ENCODE measurements around the gene PLGRKT. TPM values are rescaled to one million over a fixed set of nuclear protein-coding genes. Genes with fewer than 3 reads are reported as not detected.
"Not testable (repeated sequence)": the region's sequence is repeated elsewhere in the genome, so short reads cannot be mapped to it uniquely, and the experiment has no call there.

The PLGRKT gene
- total RNA-seq, 1 donor from 2014 or later: 22.9 TPM

- no peaks in the 10 kb centered on the region for H3K36me3 ChIP-seq (ENCODE audit: control insufficient read depth, insufficient read depth, low read length)
- TF ChIP-seq CTCF (IDR thresholded peaks at IDR 0.05; ENCODE audit: insufficient read depth, low read length, severe bottlenecking): no peak
- no peak overlapping the region for H3K4me3 ChIP-seq (ENCODE audit: low read depth, low read length)
- no peaks in the 10 kb centered on the region for H3K27me3 ChIP-seq (ENCODE audit: control insufficient read depth, insufficient read depth, low read length)
- FAIRE-seq (no peak), DNase-seq (ENCODE audit: low read depth) (no peak)
Measured at GRCh38 chr9:5445886-5446285, 8.2 kb upstream of the PLGRKT start.

GRCh38 chr9:5445096-5445495 lies 7.4 kb upstream of the PLGRKT start:
- FAIRE-seq; H3K36me3 ChIP-seq (ENCODE audit: control insufficient read depth, insufficient read depth, low read length); H3K27me3 ChIP-seq (ENCODE audit: control insufficient read depth, insufficient read depth, low read length); DNase-seq (ENCODE audit: low read depth); H3K4me3 ChIP-seq (ENCODE audit: low read depth, low read length): not testable (repeated sequence)

GRCh38 chr9:5443850-5444249 lies 6.1 kb upstream of the PLGRKT start:
- FAIRE-seq (no peak), DNase-seq (ENCODE audit: low read depth) (no peak)
- Histone ChIP-seq H3K27me3 (ENCODE audit: control insufficient read depth, insufficient read depth, low read length) (no peaks in the 10 kb centered on the region), H3K36me3 (ENCODE audit: control insufficient read depth, insufficient read depth, low read length) (no peaks in the 10 kb centered on the region), H3K4me3 (ENCODE audit: low read depth, low read length) (no peak overlapping the region)
- TF ChIP-seq CTCF (IDR thresholded peaks at IDR 0.05; ENCODE audit: insufficient read depth, low read length, severe bottlenecking): no peak

- Histone ChIP-seq H3K4me3 (ENCODE audit: low read depth, low read length) (no peak overlapping the region), H3K36me3 (ENCODE audit: control insufficient read depth, insufficient read depth, low read length) (no peaks in the 10 kb centered on the region), H3K27me3 (ENCODE audit: control insufficient read depth, insufficient read depth, low read length) (no peaks in the 10 kb centered on the region)
- DNase-seq (ENCODE audit: low read depth) (peak; percentile 65), FAIRE-seq (no peak)
- TF ChIP-seq CTCF (IDR thresholded peaks at IDR 0.05; ENCODE audit: insufficient read depth, low read length, severe bottlenecking): peak; percentile 41
Measured at GRCh38 chr9:5442400-5443011, 4.8 kb upstream of the PLGRKT start.

- no peaks in the 10 kb centered on the region for H3K27me3 ChIP-seq (ENCODE audit: control insufficient read depth, insufficient read depth, low read length)
- H3K4me3 ChIP-seq (ENCODE audit: low read depth, low read length): no peak overlapping the region
- no peak for TF ChIP-seq CTCF (IDR thresholded peaks at IDR 0.05; ENCODE audit: insufficient read depth, low read length, severe bottlenecking)
- FAIRE-seq: no peak
- no peaks in the 10 kb centered on the region for H3K36me3 ChIP-seq (ENCODE audit: control insufficient read depth, insufficient read depth, low read length)
- DNase-seq (ENCODE audit: low read depth): peak; percentile 82
Measured at GRCh38 chr9:5441043-5441442, 3.3 kb upstream of the PLGRKT start.

- FAIRE-seq (no peak), DNase-seq (ENCODE audit: low read depth) (no peak)
- no peaks in the 10 kb centered on the region for H3K27me3 ChIP-seq (ENCODE audit: control insufficient read depth, insufficient read depth, low read length)
- no peak for TF ChIP-seq CTCF (IDR thresholded peaks at IDR 0.05; ENCODE audit: insufficient read depth, low read length, severe bottlenecking)
- no peaks in the 10 kb centered on the region for H3K36me3 ChIP-seq (ENCODE audit: control insufficient read depth, insufficient read depth, low read length)
- H3K4me3 ChIP-seq (ENCODE audit: low read depth, low read length): no peak overlapping the region
Measured at GRCh38 chr9:5440426-5440825, 2.7 kb upstream of the PLGRKT start.

All from bronchial epithelial cell (primary cell).